ENCODE results near the gene SLC25A22. TPM values are rescaled to one million over a fixed set of nuclear protein-coding genes. Genes with fewer than 3 reads are reported as not detected.

Gene SLC25A22
- total and polyA plus RNA-seq, 2 donors (not counting 1 experiment from before 2014, with no cell fraction given): 25.7 to 45.7 TPM

GRCh38 chr11:829176-829846, 31.2 kb upstream of the SLC25A22 start:
- Histone ChIP-seq H3K4me3 (ENCODE audit: control extremely low read depth in 1 of 5, extremely low read depth in 1 of 5, insufficient read depth in 1 of 5, low read depth in 2 of 5, low read length in 4 of 5) (peak overlapping the region in 4 of 5 experiments; percentile 36 to 55 (median 48)), H3K4me1 (ENCODE audit: control insufficient read depth in 2 of 2, insufficient read depth in 2 of 2, low read length in 2 of 2) (peaks cover 69 to 70% of the 10 kb centered on the region in 2 donors), H4K20me1 (ENCODE audit: control insufficient read depth, insufficient read depth, low read length, poor library complexity, severe bottlenecking) (peaks cover 61% of the 10 kb centered on the region), H2AFZ (ENCODE audit: insufficient read depth, low read depth, low read length, poor library complexity, severe bottlenecking) (peak overlapping the region; percentile 78), H3K9me3 (ENCODE audit: control extremely low read depth in 1 of 3, control insufficient read depth in 2 of 3, insufficient read depth in 1 of 3, low read length in 2 of 3) (peaks cover 0 to 15% (median 0%) of the 10 kb centered on the region in 3 donors), H3K27me3 (replicated peaks in 1 of 4; ENCODE audit: control extremely low read depth in 1 of 4, control insufficient read depth in 3 of 4, insufficient read depth in 4 of 4, low read length in 3 of 4) (peaks cover 0 to 55% (median 19%) of the 10 kb centered on the region in 4 experiments), H3K4me2 (replicated peaks; ENCODE audit: low read depth, low read length, poor library complexity, severe bottlenecking) (peak overlapping the region; percentile 99), H3K9ac (ENCODE audit: low read length) (peak overlapping the region; percentile 68), H3K27ac (ENCODE audit: low read length in 2 of 2) (no peak overlapping the region), H3K36me3 (replicated peaks in 1 of 2; ENCODE audit: control extremely low read depth in 1 of 2, control insufficient read depth in 1 of 2, extremely low read depth in 1 of 2, insufficient read depth in 2 of 2, low read length in 1 of 2) (peaks cover 0 to 6% of the 10 kb centered on the region in 2 experiments), H3K79me2 (ENCODE audit: control insufficient read depth, insufficient read depth, low read length) (no peaks in the 10 kb centered on the region)
- ChIA-PET POLR2A (interaction anchor here (3.6 to 6.4 kb wide), 2 partner anchors 9 to 13 kb away, joined by 17 to 57 read pairs; partner anchors contain the start of genes PNPLA2, POLR2L and TSPAN4), CTCF (interaction anchor here (0.7 to 0.8 kb wide), 3 partner anchors 17 to 23 kb away, joined by 3 to 4 read pairs (median 3); no protein-coding TSS in a partner anchor)
- intact Hi-C loops (cut with micrococcal nuclease): no loop called here
- Mint-ChIP-seq H3K27me3 (peaks cover 7% of the 10 kb centered on the region), H3K4me3 (peak overlapping the region; percentile 88), H3K27ac (no peak overlapping the region), H3K4me1 (peaks cover 53% of the 10 kb centered on the region), H3K9me3 (ENCODE audit: insufficient read depth) (no peaks in the 10 kb centered on the region)
- DNase-seq (peak; percentile 58), ATAC-seq (ENCODE audit: low read depth) (peak; percentile 12)
- TF ChIP-seq, protein P1, sequence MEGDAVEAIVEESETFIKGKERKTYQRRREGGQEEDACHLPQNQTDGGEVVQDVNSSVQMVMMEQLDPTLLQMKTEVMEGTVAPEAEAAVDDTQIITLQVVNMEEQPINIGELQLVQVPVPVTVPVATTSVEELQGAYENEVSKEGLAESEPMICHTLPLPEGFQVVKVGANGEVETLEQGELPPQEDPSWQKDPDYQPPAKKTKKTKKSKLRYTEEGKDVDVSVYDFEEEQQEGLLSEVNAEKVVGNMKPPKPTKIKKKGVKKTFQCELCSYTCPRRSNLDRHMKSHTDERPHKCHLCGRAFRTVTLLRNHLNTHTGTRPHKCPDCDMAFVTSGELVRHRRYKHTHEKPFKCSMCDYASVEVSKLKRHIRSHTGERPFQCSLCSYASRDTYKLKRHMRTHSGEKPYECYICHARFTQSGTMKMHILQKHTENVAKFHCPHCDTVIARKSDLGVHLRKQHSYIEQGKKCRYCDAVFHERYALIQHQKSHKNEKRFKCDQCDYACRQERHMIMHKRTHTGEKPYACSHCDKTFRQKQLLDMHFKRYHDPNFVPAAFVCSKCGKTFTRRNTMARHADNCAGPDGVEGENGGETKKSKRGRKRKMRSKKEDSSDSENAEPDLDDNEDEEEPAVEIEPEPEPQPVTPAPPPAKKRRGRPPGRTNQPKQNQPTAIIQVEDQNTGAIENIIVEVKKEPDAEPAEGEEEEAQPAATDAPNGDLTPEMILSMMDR (IDR thresholded peaks at IDR 0.05): no peak
- TF ChIP-seq EZH2 (IDR thresholded peaks at IDR 0.05; ENCODE audit: borderline replicate concordance, insufficient read depth, low read depth, low read length, poor library complexity, severe bottlenecking): no peak
- 6% methylated on average over 40 of the region's 40 CpGs for WGBS (ENCODE audit: insufficient coverage)
